ENCODE results near the gene MAP3K1.

The MAP3K1 gene

DNA sequence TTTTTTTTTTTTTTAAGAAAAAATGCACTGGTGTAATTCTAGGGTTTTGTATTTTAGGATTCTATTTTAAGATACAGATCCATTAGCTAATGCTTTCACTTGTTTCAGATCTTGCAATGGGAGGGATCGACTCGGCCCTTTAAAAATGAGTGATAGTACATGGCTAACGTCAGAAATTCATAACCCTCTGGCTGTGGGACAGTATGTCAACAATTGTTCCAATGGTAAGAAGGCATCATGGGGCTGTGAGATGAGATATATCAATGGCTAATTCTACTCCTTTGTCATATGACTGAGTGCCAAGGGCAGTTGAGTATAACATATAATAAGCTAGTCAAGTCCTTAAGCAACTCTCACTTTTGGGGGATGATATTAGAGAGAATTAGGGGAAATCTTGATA, 98.4 kb downstream of the MAP3K1 start:
- DNase-seq = no peak

DNA sequence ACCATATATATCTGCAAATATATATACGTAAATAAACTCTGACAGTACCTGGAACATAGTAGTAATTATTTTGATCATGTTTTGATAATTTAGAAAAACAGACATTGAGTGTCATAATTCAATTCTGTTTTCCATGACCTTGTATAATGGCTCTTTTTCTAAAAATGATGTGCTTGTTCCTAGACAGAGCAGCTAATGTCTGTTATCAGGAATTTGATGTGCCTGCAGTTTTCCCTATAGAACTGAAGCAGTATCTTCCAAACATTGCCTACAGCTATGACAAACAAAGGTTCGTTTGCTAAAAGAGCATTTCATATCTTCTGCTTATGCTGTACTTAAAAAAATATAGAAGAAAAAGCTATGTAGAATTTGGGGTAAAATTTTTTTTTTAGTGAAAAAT, 99.3 kb downstream of the MAP3K1 start:
- no peak for DNase-seq

DNA sequence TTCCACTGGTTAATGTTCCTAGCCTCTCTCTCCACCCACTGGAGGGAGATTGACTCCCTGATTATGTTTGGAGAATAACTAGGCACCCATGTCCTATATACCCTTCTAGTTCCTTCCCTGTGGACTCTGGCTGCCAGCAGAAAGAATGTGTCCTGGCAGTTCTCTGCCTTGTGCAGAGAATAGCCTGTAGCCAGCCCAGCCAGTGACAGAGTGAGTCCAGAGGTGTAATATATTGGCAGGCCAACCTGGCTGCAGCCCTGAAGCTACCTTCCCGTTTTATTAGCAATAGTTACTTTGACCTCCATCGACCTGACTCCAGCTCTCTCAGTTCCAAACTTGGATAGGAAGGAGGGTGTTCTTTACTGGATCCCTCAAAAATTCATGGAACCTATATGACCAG, 102.2 kb downstream of the MAP3K1 start:
- DNase-seq = no peak

DNA sequence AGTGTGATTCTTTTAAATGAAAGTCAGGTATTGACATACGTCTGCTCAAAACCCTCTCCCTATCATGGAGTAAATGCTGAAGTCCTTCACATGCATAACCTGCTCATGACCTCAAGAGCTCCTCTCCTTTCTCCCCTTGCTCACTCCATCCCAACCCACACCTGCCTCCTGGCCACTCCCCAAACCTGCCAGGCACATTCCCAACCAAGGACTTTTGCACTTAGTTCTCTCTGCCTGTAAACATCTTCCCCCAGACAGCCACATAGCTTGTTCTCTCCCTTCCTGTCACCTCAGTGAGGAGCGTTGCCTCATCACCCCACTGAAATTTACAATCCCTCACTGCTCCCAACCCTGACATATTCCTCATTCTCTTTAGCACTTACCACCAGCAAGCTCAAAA, 102.7 kb downstream of the MAP3K1 start:
- DNase-seq = no peak

DNA sequence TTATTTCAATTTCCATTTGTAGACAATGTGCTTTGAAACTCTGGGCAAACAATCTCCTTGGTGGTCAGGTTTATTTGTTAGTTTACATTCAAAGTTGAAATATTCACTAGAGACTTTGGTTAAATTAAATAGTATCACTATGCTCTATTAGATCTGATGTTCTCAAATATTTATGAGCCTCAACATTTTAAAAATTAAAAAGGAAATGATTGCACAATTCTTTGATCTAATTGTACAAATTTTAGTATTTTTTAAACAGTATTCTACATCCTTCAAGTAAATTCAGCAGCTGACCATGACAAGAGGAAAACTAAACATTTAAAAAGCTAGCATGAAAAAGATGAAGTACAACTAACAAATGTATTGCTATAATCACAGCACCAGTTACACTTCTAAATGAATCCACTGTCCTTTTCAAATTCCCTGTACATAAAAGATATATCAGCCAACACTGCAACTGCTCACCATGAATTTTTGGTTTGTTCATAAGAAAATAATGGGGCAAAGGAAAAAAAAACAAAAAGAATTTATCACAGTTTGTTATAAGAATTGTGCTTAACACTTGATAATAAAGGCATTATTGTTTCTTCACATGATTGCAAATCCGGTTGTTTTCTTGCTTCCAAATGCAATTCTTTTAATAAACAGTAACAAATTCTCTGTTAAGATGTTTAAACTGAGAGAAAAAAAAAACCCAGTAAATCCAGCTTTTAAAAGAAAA, 104.8 kb downstream of the MAP3K1 start:
- no peak for DNase-seq

DNA sequence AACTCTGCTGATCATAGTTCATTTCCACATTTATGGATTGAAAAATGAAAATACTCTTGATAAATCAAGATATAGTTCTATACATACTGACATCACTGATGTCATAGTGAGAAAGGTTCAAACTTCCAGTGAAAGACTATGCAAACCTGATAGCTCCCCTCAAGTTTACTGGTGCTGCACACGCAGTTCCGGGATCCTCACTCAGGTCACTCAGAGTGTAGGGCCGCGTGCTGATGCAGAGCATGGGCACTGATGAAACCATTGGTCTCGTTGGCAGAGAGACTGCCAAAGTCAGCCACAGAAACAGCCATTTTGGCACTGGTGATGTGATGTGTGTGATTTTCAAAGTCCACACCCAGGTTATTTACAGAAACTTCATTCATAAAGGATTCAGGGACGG, 107.6 kb downstream of the MAP3K1 start:
- DNase-seq = no peak

DNA sequence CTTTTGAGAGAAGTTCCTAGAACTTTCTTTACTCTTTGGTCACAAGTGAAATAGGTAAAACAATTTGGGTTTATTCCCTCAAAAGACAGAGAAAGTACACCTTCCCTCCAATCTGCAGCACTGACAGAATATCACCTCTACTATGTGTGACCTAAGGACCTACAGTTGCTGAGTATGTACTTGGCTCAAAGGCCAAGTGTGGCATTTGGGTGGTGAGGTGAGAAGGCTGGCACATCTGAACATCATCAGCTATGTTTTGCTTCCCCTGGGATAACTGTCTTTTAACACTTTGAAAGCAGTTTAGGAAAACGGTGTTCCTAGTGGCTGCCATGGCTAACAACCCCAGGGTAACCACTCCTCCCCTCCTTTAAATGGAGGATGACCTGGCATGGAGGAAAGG, 119.0 kb downstream of the MAP3K1 start:
- DNase-seq = no peak

DNA sequence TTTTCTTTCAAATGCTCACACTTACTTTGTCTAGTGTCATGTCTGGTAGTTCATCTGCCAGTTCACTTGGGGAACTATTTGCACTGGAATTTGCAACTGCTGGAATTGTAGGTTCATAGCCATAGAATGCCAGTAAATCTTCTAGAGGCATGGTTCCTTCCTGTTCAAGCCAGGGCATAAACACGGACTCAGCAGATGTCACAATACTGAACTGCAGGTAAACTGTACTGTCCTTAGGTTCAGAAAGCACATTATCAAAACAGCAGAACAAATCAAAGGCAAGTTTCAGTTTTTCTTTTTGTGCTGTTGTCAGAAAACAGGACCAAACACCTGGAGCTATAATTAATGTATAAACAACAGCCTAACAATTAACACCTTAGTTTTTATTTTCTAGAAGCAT, 123.5 kb downstream of the MAP3K1 start:
- DNase-seq = no peak

DNA sequence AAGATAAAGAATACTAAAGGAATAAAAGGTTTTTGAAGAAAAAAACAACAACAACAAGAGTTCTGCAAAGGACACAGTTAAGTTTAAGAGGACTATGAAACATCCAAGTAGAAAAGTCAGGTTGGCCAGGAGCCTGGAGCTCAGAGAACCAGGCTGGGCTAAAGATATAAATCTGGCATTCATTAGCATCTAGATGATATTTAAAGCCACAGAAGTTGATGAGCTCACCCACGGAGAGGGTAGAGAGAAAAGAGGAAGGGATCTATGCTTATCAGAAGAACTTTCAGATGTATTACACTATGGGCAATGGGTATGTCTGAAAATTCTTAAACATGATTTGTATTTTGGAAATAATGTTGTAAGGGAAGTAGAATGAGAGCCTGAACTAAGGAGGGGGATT, 126.6 kb downstream of the MAP3K1 start:
- DNase-seq = no peak

Measured in stimulated activated CD4-positive, alpha-beta T cell treated with anti-CD3 and anti-CD28 coated beads, Interleukin-4, amount 100 ng/mL, for 1 hour (primary cell).